ENCODE results near the gene ADSS1.

ADSS1 gene

GRCh38 chr14:104772707-104773504 lies 48.9 kb downstream of the ADSS1 start:
- Histone ChIP-seq H3K4me3 (no peak overlapping the region), H3K27ac (no peak overlapping the region)
- no peak for DNase-seq (ENCODE audit: low spot score)
- TF ChIP-seq CTCF (IDR thresholded peaks at IDR 0.05): no peak

- Histone ChIP-seq H3K27ac (no peak overlapping the region), H3K4me3 (no peak overlapping the region)
- no peak for DNase-seq (ENCODE audit: low spot score)
- no peak for TF ChIP-seq CTCF (IDR thresholded peaks at IDR 0.05)
Measured at GRCh38 chr14:104773505-104774452, 49.8 kb downstream of the ADSS1 start.

GRCh38 chr14:104774453-104775072 lies 50.5 kb downstream of the ADSS1 start:
- DNase-seq (ENCODE audit: low spot score): no peak
- TF ChIP-seq CTCF (IDR thresholded peaks at IDR 0.05): no peak
- H3K27ac ChIP-seq: no peak overlapping the region
- H3K4me3 ChIP-seq: no peak overlapping the region

GRCh38 chr14:104775073-104775489 lies 51.1 kb downstream of the ADSS1 start:
- no peak for DNase-seq (ENCODE audit: low spot score)
- TF ChIP-seq CTCF (IDR thresholded peaks at IDR 0.05): no peak

GRCh38 chr14:104776481-104776880 lies 52.5 kb downstream of the ADSS1 start:
- TF ChIP-seq CTCF (IDR thresholded peaks at IDR 0.05): no peak
- H3K27ac ChIP-seq: no peak overlapping the region
- H3K4me3 ChIP-seq: no peak overlapping the region
- DNase-seq (ENCODE audit: low spot score): no peak

More at GRCh38 chr14:104775073-104775489, 51.1 kb downstream of the ADSS1 start:
- Histone ChIP-seq H3K27ac (no peak overlapping the region), H3K4me3 (no peak overlapping the region)

GRCh38 chr14:104776961-104777807 lies 53.2 kb downstream of the ADSS1 start:
- H3K27ac ChIP-seq: no peak overlapping the region
- no peak for DNase-seq (ENCODE audit: low spot score)
- no peak for TF ChIP-seq CTCF (IDR thresholded peaks at IDR 0.05)
- no peak overlapping the region for H3K4me3 ChIP-seq
